ENCODE results near the gene C1GALT1C1L.

DNA sequence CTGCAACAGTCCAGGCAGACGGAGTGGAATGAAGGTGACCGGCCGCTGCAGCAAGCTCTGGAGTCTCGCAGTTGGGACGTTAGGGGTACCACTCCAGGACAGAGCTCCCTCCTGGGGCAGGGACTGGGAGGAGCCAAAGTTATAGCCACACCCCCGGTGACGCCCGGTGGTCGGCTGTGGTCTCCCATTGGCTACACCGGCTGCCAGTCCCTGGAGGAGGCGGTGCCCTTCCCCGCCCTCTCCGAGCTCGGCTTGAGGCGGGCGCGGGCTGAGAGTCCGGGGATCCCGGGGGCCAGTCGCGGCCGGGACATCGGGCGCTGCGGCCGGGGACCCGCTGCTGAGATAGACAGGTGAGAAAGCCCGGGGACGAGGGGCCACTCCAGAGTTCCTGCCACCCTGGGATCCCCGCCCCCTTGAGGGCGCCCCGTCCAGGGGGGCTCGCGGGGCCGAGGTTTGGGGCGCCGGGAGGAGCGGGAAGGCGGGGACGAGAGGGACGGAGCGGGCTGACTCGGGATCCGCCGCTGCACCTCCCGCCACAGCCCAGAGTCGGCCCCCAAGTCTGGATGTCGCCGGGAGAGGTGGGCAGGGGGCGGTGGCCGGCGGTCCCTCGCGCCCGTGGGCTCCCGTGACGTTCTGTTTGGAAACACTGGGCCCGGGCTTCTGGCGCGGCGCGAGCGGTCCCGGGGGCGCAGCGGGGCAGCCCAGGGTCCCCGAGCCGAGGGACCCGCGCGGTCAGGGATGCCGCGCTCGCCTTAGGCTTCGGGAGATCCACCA lies 39.0 kb downstream of the C1GALT1C1L start, which contains the start of gene PLEKHH2:
- TF ChIP-seq, protein P1, sequence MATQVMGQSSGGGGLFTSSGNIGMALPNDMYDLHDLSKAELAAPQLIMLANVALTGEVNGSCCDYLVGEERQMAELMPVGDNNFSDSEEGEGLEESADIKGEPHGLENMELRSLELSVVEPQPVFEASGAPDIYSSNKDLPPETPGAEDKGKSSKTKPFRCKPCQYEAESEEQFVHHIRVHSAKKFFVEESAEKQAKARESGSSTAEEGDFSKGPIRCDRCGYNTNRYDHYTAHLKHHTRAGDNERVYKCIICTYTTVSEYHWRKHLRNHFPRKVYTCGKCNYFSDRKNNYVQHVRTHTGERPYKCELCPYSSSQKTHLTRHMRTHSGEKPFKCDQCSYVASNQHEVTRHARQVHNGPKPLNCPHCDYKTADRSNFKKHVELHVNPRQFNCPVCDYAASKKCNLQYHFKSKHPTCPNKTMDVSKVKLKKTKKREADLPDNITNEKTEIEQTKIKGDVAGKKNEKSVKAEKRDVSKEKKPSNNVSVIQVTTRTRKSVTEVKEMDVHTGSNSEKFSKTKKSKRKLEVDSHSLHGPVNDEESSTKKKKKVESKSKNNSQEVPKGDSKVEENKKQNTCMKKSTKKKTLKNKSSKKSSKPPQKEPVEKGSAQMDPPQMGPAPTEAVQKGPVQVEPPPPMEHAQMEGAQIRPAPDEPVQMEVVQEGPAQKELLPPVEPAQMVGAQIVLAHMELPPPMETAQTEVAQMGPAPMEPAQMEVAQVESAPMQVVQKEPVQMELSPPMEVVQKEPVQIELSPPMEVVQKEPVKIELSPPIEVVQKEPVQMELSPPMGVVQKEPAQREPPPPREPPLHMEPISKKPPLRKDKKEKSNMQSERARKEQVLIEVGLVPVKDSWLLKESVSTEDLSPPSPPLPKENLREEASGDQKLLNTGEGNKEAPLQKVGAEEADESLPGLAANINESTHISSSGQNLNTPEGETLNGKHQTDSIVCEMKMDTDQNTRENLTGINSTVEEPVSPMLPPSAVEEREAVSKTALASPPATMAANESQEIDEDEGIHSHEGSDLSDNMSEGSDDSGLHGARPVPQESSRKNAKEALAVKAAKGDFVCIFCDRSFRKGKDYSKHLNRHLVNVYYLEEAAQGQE (IDR thresholded peaks at IDR 0.05; ENCODE audit: insufficient replicate concordance, low read depth): no peak
- TF ChIP-seq POLR2AphosphoS5 (IDR thresholded peaks at IDR 0.05; ENCODE audit: low read depth): no peak
- TF ChIP-seq, protein P2, sequence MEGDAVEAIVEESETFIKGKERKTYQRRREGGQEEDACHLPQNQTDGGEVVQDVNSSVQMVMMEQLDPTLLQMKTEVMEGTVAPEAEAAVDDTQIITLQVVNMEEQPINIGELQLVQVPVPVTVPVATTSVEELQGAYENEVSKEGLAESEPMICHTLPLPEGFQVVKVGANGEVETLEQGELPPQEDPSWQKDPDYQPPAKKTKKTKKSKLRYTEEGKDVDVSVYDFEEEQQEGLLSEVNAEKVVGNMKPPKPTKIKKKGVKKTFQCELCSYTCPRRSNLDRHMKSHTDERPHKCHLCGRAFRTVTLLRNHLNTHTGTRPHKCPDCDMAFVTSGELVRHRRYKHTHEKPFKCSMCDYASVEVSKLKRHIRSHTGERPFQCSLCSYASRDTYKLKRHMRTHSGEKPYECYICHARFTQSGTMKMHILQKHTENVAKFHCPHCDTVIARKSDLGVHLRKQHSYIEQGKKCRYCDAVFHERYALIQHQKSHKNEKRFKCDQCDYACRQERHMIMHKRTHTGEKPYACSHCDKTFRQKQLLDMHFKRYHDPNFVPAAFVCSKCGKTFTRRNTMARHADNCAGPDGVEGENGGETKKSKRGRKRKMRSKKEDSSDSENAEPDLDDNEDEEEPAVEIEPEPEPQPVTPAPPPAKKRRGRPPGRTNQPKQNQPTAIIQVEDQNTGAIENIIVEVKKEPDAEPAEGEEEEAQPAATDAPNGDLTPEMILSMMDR (IDR thresholded peaks at IDR 0.05; ENCODE audit: insufficient read depth, low read length): no peak
- no peak for TF ChIP-seq GABPA (IDR thresholded peaks at IDR 0.05; ENCODE audit: low read depth)
